Stomach smooth muscle (tissue), 2 donors: ENCODE results near the gene ARHGEF37.

Experiments used
- H3K27ac ChIP-seq: one replicate; pipeline ENCODE4 v1.7.0; 2013; ENCODE audit warnings: mild to moderate bottlenecking, low read length, inconsistent platforms
- H3K27me3 ChIP-seq, 2 donors: one replicate each; pipeline ENCODE4 v1.7.0; 2013; ENCODE audit warnings: low read length in 2 of 2; ENCODE audit not compliant: insufficient read depth in 2 of 2, control insufficient read depth in 1 of 2
- H3K36me3 ChIP-seq, 2 donors: one replicate each; pipeline ENCODE4 v1.7.0; 2013; ENCODE audit warnings: low read length in 2 of 2; ENCODE audit not compliant: control insufficient read depth in 2 of 2, insufficient read depth in 2 of 2
- H3K4me1 ChIP-seq: one replicate; pipeline ENCODE4 v1.7.0; 2013; ENCODE audit warnings: low read length; ENCODE audit not compliant: control insufficient read depth, insufficient read depth
- H3K4me3 ChIP-seq, 2 donors: one replicate each; pipeline ENCODE4 v1.7.0; 2013; ENCODE audit warnings: low read length in 2 of 2
- H3K9ac ChIP-seq, 2 donors: one replicate each; pipeline ENCODE4 v1.7.0; 2013; ENCODE audit warnings: low read length in 2 of 2, mild to moderate bottlenecking in 1 of 2
- H3K9me3 ChIP-seq, 2 donors: one replicate each; pipeline ENCODE4 v1.7.0; 2013; ENCODE audit warnings: low read length in 2 of 2; ENCODE audit not compliant: control insufficient read depth in 2 of 2
- donor health status: healthy.
- donor health status: Pancreatic carcinoma.

Gene ARHGEF37

DNA sequence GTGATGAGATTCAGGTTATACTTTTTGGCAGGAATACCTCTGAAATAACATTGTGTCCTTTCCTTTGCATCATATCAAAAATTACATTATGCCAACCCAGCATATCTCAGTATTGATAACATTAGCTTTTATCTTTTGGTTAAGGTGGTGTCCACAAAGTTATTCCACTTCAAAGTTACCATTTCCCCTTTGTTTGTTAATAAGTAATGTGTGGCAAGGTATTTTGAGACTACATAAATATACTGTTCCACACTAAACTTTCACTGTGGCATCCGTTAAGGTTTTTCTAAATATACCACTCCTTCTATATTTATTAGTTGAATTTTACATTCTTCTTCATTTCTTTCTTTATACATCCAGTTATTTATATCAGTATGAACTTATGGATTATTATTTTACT lies 14.1 kb upstream of the ARHGEF37 start:
- Histone ChIP-seq H3K36me3 (no peaks in the 10 kb centered on the region), H3K4me3 (no peak overlapping the region), H3K9ac (no peak overlapping the region), H3K27ac (no peak overlapping the region), H3K9me3 (no peaks in the 10 kb centered on the region), H3K27me3 (no peaks in the 10 kb centered on the region), H3K4me1 (peaks cover 10% of the 10 kb centered on the region)

DNA sequence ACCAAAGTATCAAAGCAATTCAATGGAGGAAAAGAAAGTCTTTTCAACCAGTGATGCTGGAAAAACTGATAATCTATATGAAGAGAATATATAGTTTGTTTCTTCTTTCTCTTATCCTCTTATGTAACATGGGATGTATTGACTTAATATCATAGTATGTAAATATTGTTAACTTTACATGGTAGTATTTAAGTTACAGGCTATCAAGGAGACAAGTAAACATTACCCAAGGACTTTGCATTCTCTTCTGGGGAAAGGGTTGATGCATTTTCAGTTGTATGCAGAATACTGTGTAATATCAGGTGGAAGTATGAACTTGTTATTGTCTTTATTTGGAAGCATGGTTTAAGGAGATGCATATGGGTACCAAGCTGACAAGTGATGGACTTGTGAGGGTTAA lies 9.1 kb upstream of the ARHGEF37 start:
- H3K36me3 ChIP-seq, result no peaks in the 10 kb centered on the region
- H3K4me3 ChIP-seq, result no peak overlapping the region
- H3K4me1 ChIP-seq, result no peaks in the 10 kb centered on the region
- no peaks in the 10 kb centered on the region for H3K9me3 ChIP-seq
- no peak overlapping the region for H3K27ac ChIP-seq
- H3K9ac ChIP-seq, result no peak overlapping the region
- H3K27me3 ChIP-seq, result no peaks in the 10 kb centered on the region

DNA sequence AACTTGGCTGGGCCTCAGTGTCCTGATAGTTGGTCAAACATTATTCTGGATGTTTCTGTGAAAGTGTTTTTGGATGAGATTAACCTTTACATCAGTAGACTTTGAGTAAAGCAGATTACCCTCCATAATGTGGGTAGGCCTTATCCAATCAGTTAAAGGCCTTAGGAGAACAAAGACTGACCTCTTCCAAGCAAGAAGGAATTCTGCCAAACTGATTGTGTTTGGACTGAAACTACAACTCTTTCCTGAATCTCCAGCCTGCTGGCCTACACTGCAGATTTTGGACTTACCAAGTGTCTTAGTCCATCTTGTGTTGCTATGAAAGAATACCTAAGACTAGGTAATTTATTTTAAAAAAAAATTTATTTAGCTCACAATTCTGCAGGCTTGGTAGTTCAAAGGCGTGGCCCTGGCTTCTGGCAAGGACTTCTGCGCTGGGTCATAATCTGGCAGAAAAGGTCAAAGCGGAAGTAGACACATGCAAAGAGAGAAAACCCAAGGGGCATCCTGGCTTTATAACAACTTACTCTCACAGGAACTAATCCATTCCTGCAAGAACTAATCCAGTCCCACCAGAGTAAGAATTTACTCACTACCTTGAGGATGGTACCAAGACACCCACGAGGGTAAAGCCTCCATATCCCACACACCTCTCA lies 8.6 kb upstream of the ARHGEF37 start:
- no peaks in the 10 kb centered on the region for H3K36me3 ChIP-seq
- no peak overlapping the region for H3K27ac ChIP-seq
- H3K4me1 ChIP-seq, result no peaks in the 10 kb centered on the region
- H3K27me3 ChIP-seq, result no peaks in the 10 kb centered on the region
- H3K4me3 ChIP-seq, result no peak overlapping the region
- H3K9ac ChIP-seq, result no peak overlapping the region
- H3K9me3 ChIP-seq, result no peaks in the 10 kb centered on the region

DNA sequence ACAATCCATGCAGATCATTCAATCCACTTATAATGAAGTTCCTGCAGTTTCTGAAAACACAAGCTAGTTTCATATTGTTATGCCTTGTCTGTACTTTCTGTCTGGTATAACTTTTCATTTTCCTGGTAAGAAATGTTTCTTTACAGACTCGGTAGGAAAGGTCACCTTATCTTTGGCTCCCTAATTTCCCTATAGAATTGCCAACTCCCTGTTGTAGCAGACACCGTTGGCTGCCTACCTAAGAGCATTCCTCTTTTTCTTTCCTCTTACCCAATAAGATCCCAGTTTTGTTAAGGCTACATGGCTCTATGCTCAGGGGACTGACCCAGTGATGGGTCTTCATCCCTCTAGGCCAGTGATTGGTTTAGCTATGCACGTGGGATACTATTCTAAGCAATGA lies 6.2 kb upstream of the ARHGEF37 start:
- Histone ChIP-seq H3K4me1 (no peaks in the 10 kb centered on the region), H3K9me3 (no peaks in the 10 kb centered on the region), H3K9ac (no peak overlapping the region), H3K4me3 (no peak overlapping the region), H3K36me3 (no peaks in the 10 kb centered on the region), H3K27ac (no peak overlapping the region), H3K27me3 (no peaks in the 10 kb centered on the region)

DNA sequence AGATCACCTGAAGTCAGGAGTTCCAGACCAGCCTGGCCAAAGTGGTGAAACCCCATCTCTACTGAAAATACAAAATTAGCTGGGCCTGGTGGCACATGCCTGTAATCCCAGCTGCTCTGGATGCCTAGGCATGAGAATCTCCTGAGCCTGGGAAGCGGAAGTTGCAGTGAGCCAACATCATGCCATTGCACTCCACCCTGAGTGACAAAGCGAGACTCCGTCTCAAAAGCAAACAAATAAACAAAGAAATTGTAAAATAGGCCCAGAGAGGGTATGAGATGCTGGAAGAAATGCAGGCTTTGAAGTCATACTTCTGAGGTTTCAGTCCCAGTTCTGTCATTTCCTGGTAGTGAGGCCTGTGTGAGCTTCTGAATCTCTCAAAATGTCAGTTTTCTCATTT lies 5.3 kb upstream of the ARHGEF37 start:
- no peak overlapping the region for H3K27ac ChIP-seq
- no peaks in the 10 kb centered on the region for H3K36me3 ChIP-seq
- H3K4me3 ChIP-seq, result no peak overlapping the region
- H3K9me3 ChIP-seq, result no peaks in the 10 kb centered on the region
- no peaks in the 10 kb centered on the region for H3K27me3 ChIP-seq
- no peak overlapping the region for H3K9ac ChIP-seq
- H3K4me1 ChIP-seq, result peaks cover 5% of the 10 kb centered on the region

DNA sequence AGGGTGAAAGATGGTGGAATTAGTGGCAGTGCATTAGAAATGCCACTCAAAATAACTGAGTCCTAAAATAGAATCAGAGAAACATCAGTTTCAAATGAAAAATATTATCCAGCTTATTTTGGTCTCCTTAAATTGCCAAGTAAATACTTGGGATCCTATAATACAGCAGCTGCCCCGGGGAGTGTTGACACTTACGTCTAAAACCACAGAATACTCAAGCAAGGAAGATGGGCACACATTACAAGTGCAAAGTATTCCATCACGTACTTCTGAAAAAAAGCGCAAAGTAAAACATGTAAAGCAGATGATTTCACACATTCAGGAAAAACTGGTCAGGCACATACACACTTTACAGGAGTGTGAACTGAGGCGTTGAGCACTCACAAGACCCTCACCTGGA lies 2.4 kb upstream of the ARHGEF37 start:
- no peak overlapping the region for H3K27ac ChIP-seq

DNA sequence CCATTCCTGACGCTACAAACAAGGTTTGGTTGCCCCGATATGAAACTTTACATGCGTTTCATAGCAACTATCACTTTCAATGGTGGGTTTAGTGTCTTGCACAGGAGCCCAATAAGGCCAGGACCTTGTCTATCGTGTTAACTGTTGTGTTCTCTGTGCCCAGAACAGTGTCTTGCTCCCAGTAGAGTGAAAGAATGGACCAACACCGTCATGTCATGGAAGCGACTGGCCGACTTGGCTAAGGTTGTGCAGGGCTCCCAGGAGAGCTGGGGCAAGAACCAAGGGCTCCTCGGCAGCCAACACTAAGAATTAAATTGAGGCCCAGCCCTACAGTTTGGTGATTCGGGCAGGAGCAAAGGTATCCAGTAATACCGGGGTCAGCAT lies 498 bp upstream of the ARHGEF37 start:
- Histone ChIP-seq H3K27me3 (no peaks in the 10 kb centered on the region), H3K4me1 (peaks cover 30% of the 10 kb centered on the region), H3K36me3 (no peaks in the 10 kb centered on the region), H3K9ac (peak overlapping the region; percentile 65 to 91), H3K4me3 (peak overlapping the region; percentile 90 to 91), H3K27ac (peak overlapping the region; percentile 94), H3K9me3 (no peaks in the 10 kb centered on the region)

More for the DNA sequence above, 2.4 kb upstream of the ARHGEF37 start:
- H3K9ac ChIP-seq, result no peak overlapping the region
- H3K36me3 ChIP-seq, result no peaks in the 10 kb centered on the region
- H3K4me1 ChIP-seq, result peaks cover 20% of the 10 kb centered on the region
- H3K9me3 ChIP-seq, result no peaks in the 10 kb centered on the region
- no peaks in the 10 kb centered on the region for H3K27me3 ChIP-seq
- H3K4me3 ChIP-seq, result no peak overlapping the region

DNA sequence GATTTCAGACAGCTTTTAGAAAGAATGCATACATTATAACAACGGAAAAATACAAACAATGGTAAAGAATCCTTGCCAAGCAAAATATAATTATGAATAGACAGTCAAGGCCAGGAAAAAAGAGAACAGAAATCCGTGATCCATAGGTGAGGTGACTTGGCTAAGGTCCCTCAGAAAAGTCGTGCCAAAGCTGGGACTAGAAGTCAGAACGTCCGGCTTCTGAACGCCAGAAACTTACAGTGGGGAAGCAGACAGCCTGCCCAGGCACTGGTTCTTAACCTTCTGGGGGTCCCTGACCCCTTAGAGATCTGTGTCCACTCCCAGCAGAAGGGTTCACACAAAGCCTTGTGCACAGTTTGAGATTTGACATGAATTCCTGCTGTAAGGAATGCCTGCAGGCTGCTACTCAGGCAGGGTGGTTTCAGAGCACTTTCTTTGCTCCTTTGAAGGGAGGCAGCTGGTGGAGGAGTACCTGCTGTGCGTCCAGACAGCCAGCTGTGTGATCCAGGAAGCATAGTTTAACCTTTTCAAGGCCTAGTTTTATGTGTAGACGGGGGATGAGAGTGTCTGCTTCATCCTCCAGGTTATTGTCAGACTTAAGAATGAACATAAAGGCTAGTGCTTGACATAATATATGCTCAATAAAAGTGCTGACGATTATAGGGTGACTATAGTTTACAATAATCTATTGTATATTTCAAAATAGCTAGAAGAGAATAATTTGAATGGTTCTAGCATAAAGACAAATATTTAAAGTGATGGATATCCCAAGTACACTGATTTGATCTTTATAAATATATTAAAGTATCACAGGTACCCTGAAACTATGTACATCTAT lies 852 bp downstream of the ARHGEF37 start:
- peak overlapping the region; percentile 90 to 91 for H3K4me3 ChIP-seq
- H3K4me1 ChIP-seq, result peaks cover 37% of the 10 kb centered on the region
- H3K27ac ChIP-seq, result peak overlapping the region; percentile 94
- H3K36me3 ChIP-seq, result no peaks in the 10 kb centered on the region
- no peaks in the 10 kb centered on the region for H3K27me3 ChIP-seq
- H3K9ac ChIP-seq, result peak overlapping the region; percentile 65 to 91
- no peaks in the 10 kb centered on the region for H3K9me3 ChIP-seq

DNA sequence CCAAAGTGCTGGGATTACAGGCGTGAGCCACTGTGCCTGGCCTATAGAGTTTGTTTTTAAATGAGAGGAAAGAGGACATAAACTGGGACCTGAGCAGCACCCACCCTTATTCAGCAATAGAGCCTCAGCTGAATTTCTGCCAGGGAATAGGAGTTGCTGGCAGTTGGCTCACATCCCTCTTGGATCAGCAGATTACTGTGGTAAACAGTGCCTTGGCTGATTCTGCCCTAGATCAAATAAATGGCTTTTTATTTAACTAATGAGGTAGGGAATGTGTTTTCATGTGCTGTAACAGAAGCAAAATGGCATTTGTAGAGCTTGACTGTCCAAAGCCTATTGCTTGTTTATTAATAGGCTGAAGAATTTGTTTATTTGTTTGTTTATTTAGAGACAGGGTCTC lies 2.1 kb downstream of the ARHGEF37 start:
- H3K9me3 ChIP-seq, result no peaks in the 10 kb centered on the region
- peak overlapping the region; percentile 54 to 62 for H3K4me3 ChIP-seq
- H3K27me3 ChIP-seq, result no peaks in the 10 kb centered on the region
- no peaks in the 10 kb centered on the region for H3K36me3 ChIP-seq
- H3K27ac ChIP-seq, result peak overlapping the region; percentile 64
- peaks cover 44% of the 10 kb centered on the region for H3K4me1 ChIP-seq
- H3K9ac ChIP-seq, result no peak overlapping the region

DNA sequence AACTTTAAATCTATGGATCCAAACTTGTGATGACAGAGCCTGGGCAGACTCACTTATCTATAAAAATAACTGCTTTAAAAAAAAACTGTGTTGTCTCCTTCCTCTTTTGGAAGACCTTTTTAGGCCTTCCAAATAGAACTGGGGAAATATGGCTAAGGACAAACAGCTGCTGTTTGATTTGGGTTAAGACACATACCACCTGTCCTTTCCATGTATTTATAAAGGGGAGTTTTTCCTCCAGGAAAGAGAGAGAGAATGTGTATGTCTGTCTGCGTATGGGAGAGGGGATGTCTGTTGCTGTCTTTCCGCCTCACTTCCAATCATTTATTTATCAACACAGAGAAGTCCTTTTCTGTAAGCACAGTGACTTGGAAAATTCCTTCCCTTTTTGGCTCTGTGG lies 2.8 kb downstream of the ARHGEF37 start:
- Histone ChIP-seq H3K4me3 (peak overlapping the region; percentile 40 to 54), H3K27me3 (no peaks in the 10 kb centered on the region), H3K9ac (peak overlapping the region in 1 of 2 donors; percentile 39), H3K36me3 (no peaks in the 10 kb centered on the region), H3K27ac (peak overlapping the region; percentile 64), H3K9me3 (no peaks in the 10 kb centered on the region), H3K4me1 (peaks cover 44% of the 10 kb centered on the region)

DNA sequence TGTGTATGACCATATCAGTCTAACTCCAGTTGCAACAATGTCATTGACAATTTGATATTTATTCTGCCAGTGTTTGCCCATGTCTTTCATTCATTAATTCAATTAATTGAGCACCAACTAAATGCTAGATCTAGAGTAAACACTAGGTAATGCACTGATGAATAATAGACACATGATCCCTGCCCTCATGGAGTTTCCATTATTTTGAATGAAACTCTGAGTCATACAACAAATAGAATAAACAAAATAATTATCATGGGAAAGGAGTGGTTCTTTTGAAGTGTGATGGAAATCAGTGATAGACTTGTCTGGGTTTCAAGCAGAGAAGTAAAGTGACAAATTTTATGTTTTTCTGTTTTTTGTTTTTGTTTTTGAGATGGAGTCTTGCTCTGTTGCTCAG lies 4.6 kb downstream of the ARHGEF37 start:
- Histone ChIP-seq H3K9me3 (no peaks in the 10 kb centered on the region), H3K36me3 (no peaks in the 10 kb centered on the region), H3K27me3 (no peaks in the 10 kb centered on the region), H3K4me1 (peaks cover 41% of the 10 kb centered on the region), H3K4me3 (no peak overlapping the region), H3K27ac (no peak overlapping the region), H3K9ac (no peak overlapping the region)
